GM12874 (cell line): Measurements from ENCODE around the gene RAC2.
A peak's percentile ranks its signal among the peaks of the same experiment; 100 is the strongest.

Experiments used
- CTCF ChIP-seq: IDR thresholded peaks from 2 replicates; pipeline ENCODE4 v1.5.1; 2011; ENCODE audit warnings: low read depth, mild to moderate bottlenecking, control low read depth, low read length, moderate library complexity; ENCODE audit not compliant: insufficient read depth

The RAC2 gene

DNA sequence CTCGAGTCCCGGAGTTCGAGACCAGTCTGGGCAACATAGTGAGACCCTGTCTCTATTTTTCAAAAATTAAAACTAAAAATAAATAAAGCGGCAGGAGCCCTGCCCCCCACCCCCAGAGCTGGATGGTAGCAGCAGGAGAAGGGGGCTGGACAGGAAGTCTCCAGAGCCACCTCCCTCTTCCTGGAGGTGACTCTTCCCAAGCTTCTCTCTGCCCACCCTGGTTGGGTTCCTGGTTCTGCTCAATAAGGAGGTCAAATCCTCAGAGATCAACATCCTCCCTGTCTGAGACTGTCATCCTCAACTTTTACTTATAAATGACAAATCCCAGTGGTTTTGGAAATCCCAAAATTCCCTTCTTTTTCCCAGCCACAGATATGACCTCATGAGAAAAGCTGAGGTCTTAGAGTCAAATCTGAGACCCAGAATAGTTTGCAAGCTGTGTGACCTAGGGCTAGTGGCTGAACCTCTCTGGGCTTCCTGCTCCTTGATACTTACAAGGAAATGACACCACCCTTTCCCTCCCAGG, 57.0 kb downstream of the RAC2 start:
- TF ChIP-seq CTCF = no peak

GRCh38 chr22:37186228-37186996, 57.7 kb downstream of the RAC2 start:
- TF ChIP-seq CTCF = no peak

DNA sequence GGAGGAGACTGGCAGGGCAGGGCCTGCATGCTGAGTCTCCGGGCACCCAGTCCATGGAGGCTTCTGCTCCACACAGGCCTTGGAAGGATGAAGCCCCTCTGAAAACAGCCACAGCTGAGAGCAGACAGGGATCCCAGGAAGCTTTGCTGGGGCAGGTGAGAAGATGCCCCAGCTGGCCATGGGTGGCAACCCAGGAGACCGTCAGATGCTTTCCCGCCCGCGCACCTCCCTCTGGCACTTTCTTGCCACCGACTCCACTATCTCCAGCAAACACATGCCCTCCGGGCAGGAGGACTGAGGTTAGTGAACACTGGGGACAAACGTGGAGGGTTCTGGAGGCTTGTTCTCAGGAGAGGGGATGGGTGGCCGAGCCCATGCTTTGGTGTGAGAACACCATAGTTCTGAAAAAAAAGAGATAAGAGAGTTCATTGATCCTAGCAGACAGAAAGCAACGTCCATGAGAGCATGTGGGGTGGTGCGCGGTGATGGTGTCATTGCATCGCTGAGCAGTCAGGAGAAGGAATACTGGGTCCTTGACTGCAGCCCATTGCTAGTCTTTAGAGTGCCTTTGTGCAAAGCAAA, 58.3 kb downstream of the RAC2 start:
- no peak for TF ChIP-seq CTCF

DNA sequence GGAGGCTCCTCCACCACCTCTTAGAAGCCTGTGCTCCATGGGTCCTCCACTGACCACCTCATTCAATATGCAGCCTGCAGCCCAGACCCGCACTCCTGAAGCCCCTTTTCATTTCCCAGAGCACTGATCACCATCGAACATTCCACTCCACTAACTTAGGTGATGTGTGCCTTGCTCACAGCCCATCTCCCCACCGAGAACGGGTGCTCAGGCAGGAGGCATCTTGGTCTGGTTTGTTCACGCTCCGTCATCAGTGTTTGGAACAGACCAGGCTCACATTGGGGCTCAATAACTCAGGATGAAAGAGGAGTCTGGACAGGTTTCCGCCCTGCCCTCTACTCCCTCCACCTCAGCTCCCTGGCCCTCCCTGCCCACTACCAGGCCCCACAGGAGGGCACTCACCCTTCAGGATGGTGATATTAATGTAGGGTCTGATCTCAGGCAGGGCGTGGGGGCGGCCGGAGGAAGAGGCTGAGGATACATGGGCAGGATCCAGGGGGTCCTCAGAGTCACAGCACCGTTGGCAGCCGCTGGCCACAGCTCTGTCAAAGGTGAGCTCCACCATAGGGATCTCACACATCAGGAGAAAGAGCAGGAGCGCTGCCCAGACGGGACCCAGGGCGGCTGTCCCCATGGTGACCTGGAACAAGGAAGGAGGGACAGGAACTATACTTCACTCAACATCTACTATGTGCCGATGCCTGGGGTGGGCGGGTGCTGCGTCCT, 59.1 kb downstream of the RAC2 start:
- no peak for TF ChIP-seq CTCF

- no peak for TF ChIP-seq CTCF
Measured at GRCh38 chr22:37184380-37184755, 59.7 kb downstream of the RAC2 start.

GRCh38 chr22:37183432-37184379, 60.4 kb downstream of the RAC2 start:
- peak; percentile 14; the same call in 1 of the 2 replicates for TF ChIP-seq CTCF

DNA sequence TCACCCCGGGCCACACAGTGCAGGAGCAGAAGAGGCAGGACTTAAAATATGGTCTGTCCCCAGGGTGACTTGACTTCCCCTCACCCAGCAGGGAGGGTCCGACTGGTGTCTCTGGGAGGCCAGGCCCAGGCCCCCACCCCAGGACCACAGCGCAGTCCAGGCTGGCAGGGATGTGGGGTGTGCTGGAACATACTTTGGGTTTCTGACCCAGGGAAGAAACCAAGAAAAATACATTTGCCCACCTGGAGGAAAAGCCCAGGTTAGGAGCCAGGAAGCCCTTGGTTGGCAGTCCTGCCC, 61.2 kb downstream of the RAC2 start:
- TF ChIP-seq CTCF = no peak
